OCI-LY7 (cell line): Measurements from ENCODE around the gene FAM234B. TPM values are rescaled to one million over a fixed set of nuclear protein-coding genes. Genes with fewer than 3 reads are reported as not detected.

ENCODE experiments used
- BruUV-seq: library from RNA; stranded (reverse); fragments of 400-500 nt; replicated peaks from 2 replicates; lab custom pipeline; 2021; lab: Mats Ljungman, UMichigan
- CTCF ChIA-PET: fragments of 300-600 bp; sonication (Branson Sonifier 250); formaldehyde crosslinking; loops from one replicate; lab custom pipeline; 2022; ENCODE audit warnings: antibody characterized with exemption; ENCODE audit not compliant: unreplicated experiment; lab: Charles Lee
- POLR2A ChIA-PET: fragments of 300-600 bp; sonication (Branson Sonifier 250); formaldehyde crosslinking; loops from one replicate; lab custom pipeline; 2022; ENCODE audit warnings: antibody characterized with exemption; lab: Charles Lee
- DNase-seq: peaks from one replicate; pipeline ENCODE4 v3.0.0-alpha.2; 2015; ENCODE audit warnings: low spot score
- H2AFZ ChIP-seq: fragments of 200-600 bp; sonication (generic), shearing (Covaris generic); 2 replicates; pipeline ENCODE4 v1.6.1; 2014; ENCODE audit warnings: mild to moderate bottlenecking, antibody characterized with exemption, low read length, moderate library complexity
- H3K27ac ChIP-seq: fragments of 200-600 bp; sonication (generic); 2 replicates; pipeline ENCODE4 v1.5.1; 2014; ENCODE audit warnings: mixed run types, low read depth, mild to moderate bottlenecking, moderate library complexity, low read length, inconsistent platforms; ENCODE audit not compliant: poor library complexity, severe bottlenecking
- H3K36me3 ChIP-seq: fragments of 200-600 bp; sonication (generic); 2 replicates; pipeline ENCODE4 v1.6.1; 2014; ENCODE audit warnings: mild to moderate bottlenecking, antibody characterized with exemption, low read length, moderate library complexity, mixed read lengths; ENCODE audit not compliant: insufficient read depth
- H3K4me1 ChIP-seq: fragments of 200-600 bp; sonication (generic); 2 replicates; pipeline ENCODE4 v1.5.1; 2014; ENCODE audit warnings: mild to moderate bottlenecking, low read length; ENCODE audit not compliant: insufficient read depth, poor library complexity, severe bottlenecking
- H3K4me2 ChIP-seq: fragments of 200-600 bp; sonication (generic); 2 replicates; pipeline ENCODE4 v1.6.1; 2014; ENCODE audit warnings: mild to moderate bottlenecking, low read length
- H3K4me3 ChIP-seq: fragments of 200-600 bp; sonication (generic); 2 replicates; pipeline ENCODE4 v1.5.1; 2014; ENCODE audit warnings: mild to moderate bottlenecking, low read depth, low read length; ENCODE audit not compliant: poor library complexity, severe bottlenecking
- H3K79me2 ChIP-seq: fragments of 200-600 bp; sonication (generic); 2 replicates; pipeline ENCODE4 v1.6.1; 2016; ENCODE audit warnings: low read depth, mild to moderate bottlenecking, low read length, moderate library complexity, mixed read lengths; ENCODE audit not compliant: insufficient read depth
- H3K9me2 ChIP-seq: fragments of 200-600 bp; sonication (generic); 2 replicates; pipeline ENCODE4 v1.6.1; 2016; ENCODE audit warnings: mild to moderate bottlenecking, low read length, mixed read lengths; ENCODE audit not compliant: insufficient read depth
- H3K9me3 ChIP-seq: fragments of 200-600 bp; sonication (generic); 2 replicates; pipeline ENCODE4 v1.6.1; 2014; ENCODE audit warnings: mild to moderate bottlenecking, mixed run types, low read length, mixed read lengths
- H4K20me1 ChIP-seq: fragments of 200-600 bp; sonication (generic); 2 replicates; pipeline ENCODE4 v1.6.1; 2014; ENCODE audit warnings: mild to moderate bottlenecking, antibody characterized with exemption, low read length, moderate library complexity, mixed read lengths; ENCODE audit not compliant: insufficient read depth
- CTCF ChIP-seq: fragments of 200-600 bp; sonication (generic); conservative IDR thresholded peaks from 2 replicates; pipeline ENCODE4 v1.5.1; 2014; ENCODE audit warnings: mild to moderate bottlenecking, antibody characterized with exemption, low read length, moderate library complexity, mixed read lengths
- EZH2phosphoT487 ChIP-seq: fragments of 200-600 bp; sonication (generic); IDR thresholded peaks from 2 replicates; pipeline ENCODE4 v1.6.1; 2018; ENCODE audit warnings: low read depth, borderline replicate concordance, mild to moderate bottlenecking, mixed run types, antibody characterized with exemption, low read length, moderate library complexity, mixed read lengths
- intact Hi-C: fragments of 100-400 bp; cut with micrococcal nuclease; formaldehyde crosslinking; loops from one replicate; pipeline ENCODE4 v1.10.0; 2022; ENCODE audit not compliant: unreplicated experiment
- total RNA-seq, 2 experiments: library from RNA; depleted of rRNA in 1 of 2; stranded (reverse); fragments of >200 nt in 1 of 2; shearing (Covaris generic) in 1 of 2; gene quantifications; 2 replicates each; pipeline ENCODE4 v1.2.3, GENCODE V29; 2014 to 2022

Gene FAM234B
- total RNA-seq, 2 experiments from 2014 or later = 4.7 to 7.0 TPM

- no peak overlapping the region for H2AFZ ChIP-seq
- DNase-seq = no peak
- H4K20me1 ChIP-seq = no peaks in the 10 kb centered on the region
- H3K9me2 ChIP-seq = no peaks in the 10 kb centered on the region
- no peak overlapping the region for H3K27ac ChIP-seq
- POLR2A ChIA-PET = interaction anchor here (0.9 kb wide), 1 partner anchor 260 kb away, joined by 3 read pairs; no protein-coding TSS in a partner anchor
- BruUV-seq = no TSS peak
- H3K4me1 ChIP-seq = no peaks in the 10 kb centered on the region
- no peak overlapping the region for H3K4me2 ChIP-seq
- no peak for TF ChIP-seq EZH2phosphoT487
- no peak for TF ChIP-seq CTCF
- H3K36me3 ChIP-seq = no peaks in the 10 kb centered on the region
- CTCF ChIA-PET = no interaction called here
- no peaks in the 10 kb centered on the region for H3K79me2 ChIP-seq
- H3K4me3 ChIP-seq = no peak overlapping the region
- intact Hi-C loops = no loop called here
- no peaks in the 10 kb centered on the region for H3K9me3 ChIP-seq
Measured at GRCh38 chr12:13112968-13113367, 68.8 kb downstream of the FAM234B start.

- no peaks in the 10 kb centered on the region for H3K9me2 ChIP-seq
- TF ChIP-seq EZH2phosphoT487 (no peak), CTCF (no peak)
Measured at GRCh38 chr12:13114251-13115052, 70.3 kb downstream of the FAM234B start.

GRCh38 chr12:13116259-13116658, 72.1 kb downstream of the FAM234B start:
- Histone ChIP-seq H3K4me1 (no peaks in the 10 kb centered on the region), H3K9me2 (no peaks in the 10 kb centered on the region), H3K4me2 (no peak overlapping the region), H3K9me3 (no peaks in the 10 kb centered on the region), H2AFZ (no peak overlapping the region), H3K4me3 (no peak overlapping the region), H4K20me1 (no peaks in the 10 kb centered on the region), H3K79me2 (no peaks in the 10 kb centered on the region), H3K36me3 (no peaks in the 10 kb centered on the region), H3K27ac (no peak overlapping the region)
- intact Hi-C loops = no loop called here
- no TSS peak for BruUV-seq
- DNase-seq = no peak
- TF ChIP-seq EZH2phosphoT487 (no peak), CTCF (no peak)
- POLR2A ChIA-PET = interaction anchor here (1.2 kb wide), 1 partner anchor 100 kb away, joined by 3 read pairs; no protein-coding TSS in a partner anchor
- CTCF ChIA-PET = no interaction called here

More at GRCh38 chr12:13114251-13115052, 70.3 kb downstream of the FAM234B start:
- Histone ChIP-seq H3K4me3 (no peak overlapping the region), H3K36me3 (no peaks in the 10 kb centered on the region), H3K79me2 (no peaks in the 10 kb centered on the region), H4K20me1 (no peaks in the 10 kb centered on the region), H3K27ac (no peak overlapping the region), H3K4me2 (no peak overlapping the region), H2AFZ (no peak overlapping the region), H3K9me3 (no peaks in the 10 kb centered on the region), H3K4me1 (no peaks in the 10 kb centered on the region)
- ChIA-PET CTCF (no interaction called here), POLR2A (interaction anchor here (1.2 kb wide), 1 partner anchor 12 kb away, joined by 6 read pairs; no protein-coding TSS in a partner anchor)
- no TSS peak for BruUV-seq
- no peak for DNase-seq
- intact Hi-C loops = no loop called here
